ENCODE data around the gene WNK2.

GRCh38 chr9:93196096-93197055 is 12.4 kb downstream of the WNK2 start:
- no peak for TF ChIP-seq CTCF (IDR thresholded peaks at IDR 0.05; ENCODE audit: low read depth, low read length)
- TF ChIP-seq EZH2phosphoT487 (IDR thresholded peaks at IDR 0.05; ENCODE audit: low read depth), result no peak

Measured in OCI-LY3 (cell line).